ENCODE results near the gene LRRC37A.
"Not testable (repeated sequence)": the region's sequence is repeated elsewhere in the genome, so short reads cannot be mapped to it uniquely, and the experiment has no call there.

LRRC37A gene

DNA sequence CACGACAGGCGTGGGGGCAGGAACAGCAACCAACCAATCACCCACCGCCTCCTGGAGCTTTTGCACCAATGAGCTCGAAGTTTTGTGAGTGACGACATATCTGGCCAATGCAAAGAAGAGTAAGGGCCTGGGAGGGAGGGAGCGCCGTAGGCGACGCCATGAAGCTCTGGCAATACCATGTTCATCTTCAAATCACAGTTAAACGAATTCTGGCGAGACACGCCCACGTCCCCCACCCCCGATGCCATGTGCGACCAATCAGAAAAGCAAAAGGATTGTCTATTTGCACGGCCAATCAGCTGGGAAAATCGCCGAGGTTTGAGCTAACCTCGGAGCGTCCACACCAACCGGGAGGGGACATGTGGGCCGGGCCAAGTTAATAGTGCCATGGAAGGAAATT lies 66.8 kb downstream of the LRRC37A start, which contains the start of gene ARL17B:
ARL17B (minus strand) TSS at position 12 of the 400 bp plus-strand sequence. CDS start 3,369 bp downstream, outside the sequence.
- not testable (repeated sequence) for H3K36me3 ChIP-seq (ENCODE audit: insufficient read depth, insufficient read length, low read length); H3K27me3 ChIP-seq (ENCODE audit: insufficient read depth, insufficient read length); DNase-seq (ENCODE audit: low read depth, low spot score); H3K4me3 ChIP-seq (ENCODE audit: insufficient read length, low read depth); H3K9ac ChIP-seq (ENCODE audit: insufficient read length, low read depth); H3K4me1 ChIP-seq (ENCODE audit: insufficient read depth, insufficient read length); H3K9me3 ChIP-seq (ENCODE audit: insufficient read depth, low read length)

DNA sequence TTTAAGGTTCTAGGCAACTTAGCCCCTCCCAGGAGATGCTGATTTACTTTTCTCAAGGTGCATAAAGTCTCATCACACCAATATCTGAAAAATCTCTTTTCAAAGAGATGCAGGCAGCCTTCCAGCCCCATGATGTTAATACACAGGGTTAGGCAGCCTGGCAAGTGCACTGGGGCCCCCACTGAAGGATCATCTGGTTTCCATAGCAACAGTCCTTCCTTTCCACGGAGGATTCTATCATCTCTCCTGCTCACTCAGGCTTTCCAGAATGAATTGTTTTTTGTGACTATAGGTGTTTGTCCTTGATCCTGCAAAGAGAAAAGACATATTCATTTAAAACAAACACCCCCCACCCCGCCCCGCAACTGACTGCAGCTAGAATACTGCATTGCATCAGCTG lies 72.6 kb downstream of the LRRC37A start:
- H3K4me1 ChIP-seq (ENCODE audit: insufficient read depth, insufficient read length); DNase-seq (ENCODE audit: low read depth, low spot score); H3K27me3 ChIP-seq (ENCODE audit: insufficient read depth, insufficient read length); H3K9me3 ChIP-seq (ENCODE audit: insufficient read depth, low read length); H3K4me3 ChIP-seq (ENCODE audit: insufficient read length, low read depth); H3K36me3 ChIP-seq (ENCODE audit: insufficient read depth, insufficient read length, low read length); H3K9ac ChIP-seq (ENCODE audit: insufficient read length, low read depth): not testable (repeated sequence)

DNA sequence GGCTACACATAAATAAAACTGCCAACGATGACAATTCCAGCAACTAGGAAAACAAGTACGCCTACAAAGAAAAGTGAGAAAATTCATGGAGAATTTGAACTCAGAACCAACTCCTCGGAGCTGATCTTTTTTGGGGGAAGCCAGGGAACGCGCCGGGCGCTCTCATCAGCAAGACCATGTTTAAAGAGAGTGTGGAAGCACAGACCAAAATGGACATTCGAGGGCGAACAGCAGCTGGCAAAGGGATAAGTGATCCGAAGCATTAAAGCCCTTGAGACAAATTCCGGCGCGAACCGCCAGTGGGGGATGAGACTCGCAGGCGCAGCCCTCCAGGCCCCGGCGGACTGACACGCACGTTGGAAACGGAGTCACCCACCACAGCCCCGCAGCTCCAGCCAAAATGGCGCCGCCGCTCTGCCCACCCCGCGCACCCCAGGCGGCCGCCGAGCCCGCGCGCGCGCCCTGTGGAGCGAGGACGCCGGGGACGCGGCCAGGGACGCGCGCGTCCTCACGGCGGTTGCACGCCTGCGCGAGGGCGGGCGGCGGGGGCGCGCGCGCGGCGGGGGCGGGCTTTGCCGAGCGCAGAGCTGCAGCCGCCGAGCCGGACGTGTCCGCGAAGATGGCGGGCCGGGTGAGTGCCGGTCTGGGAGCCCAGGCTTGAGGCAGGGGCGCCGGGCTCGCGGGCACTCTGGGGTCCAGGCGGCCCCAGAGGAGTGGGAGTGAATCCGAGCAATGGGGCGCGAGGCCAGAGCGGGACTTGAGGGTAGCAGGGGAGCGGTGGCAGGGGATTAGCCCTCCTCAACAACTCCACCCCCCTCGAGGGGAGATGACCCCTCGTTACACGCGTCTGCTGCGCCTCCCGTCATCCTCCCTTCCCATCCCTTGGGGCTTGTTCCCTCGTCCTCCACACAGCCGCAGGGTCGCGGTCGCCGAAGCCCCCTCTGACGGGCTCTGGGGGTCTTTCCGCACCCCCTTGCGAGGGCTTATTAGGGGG lies 77.6 kb downstream of the LRRC37A start:
- H3K27me3 ChIP-seq (ENCODE audit: insufficient read depth, insufficient read length); H3K4me3 ChIP-seq (ENCODE audit: insufficient read length, low read depth); H3K9me3 ChIP-seq (ENCODE audit: insufficient read depth, low read length); H3K36me3 ChIP-seq (ENCODE audit: insufficient read depth, insufficient read length, low read length); H3K4me1 ChIP-seq (ENCODE audit: insufficient read depth, insufficient read length); DNase-seq (ENCODE audit: low read depth, low spot score); H3K9ac ChIP-seq (ENCODE audit: insufficient read length, low read depth): not testable (repeated sequence)

DNA sequence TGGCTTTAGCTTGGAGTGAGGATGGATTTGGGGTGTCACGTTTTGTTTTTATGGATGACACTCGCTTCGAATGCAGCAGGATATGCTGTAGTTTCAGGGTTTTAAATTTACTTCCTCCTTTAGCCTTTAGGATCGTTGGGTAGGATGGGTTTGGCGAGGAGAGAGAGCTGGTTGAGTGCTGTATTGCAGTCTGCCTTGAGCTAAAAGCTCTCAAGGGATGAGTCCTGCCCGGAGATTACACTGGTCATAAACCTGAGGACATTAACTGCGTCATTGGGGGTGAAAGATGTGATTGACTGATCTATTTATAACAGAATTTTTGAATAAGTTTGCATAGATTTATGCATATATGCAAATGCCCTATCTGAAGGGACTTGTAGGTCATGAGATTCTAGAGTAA lies 78.5 kb downstream of the LRRC37A start:
- not testable (repeated sequence) for H3K36me3 ChIP-seq (ENCODE audit: insufficient read depth, insufficient read length, low read length); H3K9ac ChIP-seq (ENCODE audit: insufficient read length, low read depth); DNase-seq (ENCODE audit: low read depth, low spot score); H3K9me3 ChIP-seq (ENCODE audit: insufficient read depth, low read length); H3K4me1 ChIP-seq (ENCODE audit: insufficient read depth, insufficient read length); H3K4me3 ChIP-seq (ENCODE audit: insufficient read length, low read depth); H3K27me3 ChIP-seq (ENCODE audit: insufficient read depth, insufficient read length)

DNA sequence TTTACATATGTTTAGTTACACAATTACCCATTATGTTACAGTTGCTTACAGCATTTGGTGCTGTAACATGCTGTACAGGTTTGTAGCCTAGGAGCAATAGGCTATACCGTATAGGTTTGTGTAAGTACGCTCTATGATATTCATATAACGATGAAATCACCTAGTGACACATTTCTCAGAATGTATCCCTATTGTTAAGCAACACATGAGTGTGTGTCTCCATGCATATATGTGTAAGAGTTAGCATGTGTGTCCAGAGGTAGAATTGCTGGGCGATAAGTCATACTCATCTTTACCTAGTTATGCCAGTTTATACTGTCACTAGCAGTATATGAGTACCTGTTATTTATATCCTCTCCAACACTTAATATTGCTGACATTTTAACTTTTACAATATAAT lies 88.2 kb downstream of the LRRC37A start:
- DNase-seq (ENCODE audit: low read depth, low spot score) = not testable (repeated sequence)

DNA sequence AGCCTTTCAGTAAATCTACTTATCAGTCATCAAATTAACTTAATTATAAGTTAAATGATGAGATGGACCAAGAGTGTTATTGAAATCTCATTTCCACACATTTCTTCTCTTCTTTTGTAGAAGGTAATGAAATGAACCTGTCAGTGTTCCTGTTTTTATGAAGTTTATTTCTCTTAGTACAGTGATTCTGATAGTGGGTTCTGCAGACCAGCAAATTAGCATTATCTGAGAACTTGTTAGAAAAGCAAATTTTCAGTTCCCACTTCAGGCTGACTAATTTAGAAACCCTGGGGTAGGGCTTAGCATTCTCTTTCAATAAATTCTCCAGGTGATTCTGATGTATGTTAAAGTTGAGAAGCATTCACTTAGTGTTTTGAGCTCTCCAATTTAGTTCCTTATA lies 90.6 kb downstream of the LRRC37A start:
- H3K4me3 ChIP-seq (ENCODE audit: insufficient read length, low read depth); H3K9ac ChIP-seq (ENCODE audit: insufficient read length, low read depth); H3K9me3 ChIP-seq (ENCODE audit: insufficient read depth, low read length); DNase-seq (ENCODE audit: low read depth, low spot score); H3K27me3 ChIP-seq (ENCODE audit: insufficient read depth, insufficient read length); H3K4me1 ChIP-seq (ENCODE audit: insufficient read depth, insufficient read length); H3K36me3 ChIP-seq (ENCODE audit: insufficient read depth, insufficient read length, low read length): not testable (repeated sequence)

More for the DNA sequence above, 88.2 kb downstream of the LRRC37A start:
- H3K9ac ChIP-seq (ENCODE audit: insufficient read length, low read depth); H3K9me3 ChIP-seq (ENCODE audit: insufficient read depth, low read length); H3K36me3 ChIP-seq (ENCODE audit: insufficient read depth, insufficient read length, low read length); H3K4me3 ChIP-seq (ENCODE audit: insufficient read length, low read depth); H3K4me1 ChIP-seq (ENCODE audit: insufficient read depth, insufficient read length); H3K27me3 ChIP-seq (ENCODE audit: insufficient read depth, insufficient read length): not testable (repeated sequence)

All from NT2/D1 (cell line).